Inflammatory macrophage treated with lipopolysaccharide for 1 hour (primary cell): ENCODE data around the gene SCN8A.

Experiments used
- DNase-seq, 2 donors: peaks; one replicate each; pipeline ENCODE4 v3.0.0-alpha.2; 2020 to 2022

SCN8A gene

DNA sequence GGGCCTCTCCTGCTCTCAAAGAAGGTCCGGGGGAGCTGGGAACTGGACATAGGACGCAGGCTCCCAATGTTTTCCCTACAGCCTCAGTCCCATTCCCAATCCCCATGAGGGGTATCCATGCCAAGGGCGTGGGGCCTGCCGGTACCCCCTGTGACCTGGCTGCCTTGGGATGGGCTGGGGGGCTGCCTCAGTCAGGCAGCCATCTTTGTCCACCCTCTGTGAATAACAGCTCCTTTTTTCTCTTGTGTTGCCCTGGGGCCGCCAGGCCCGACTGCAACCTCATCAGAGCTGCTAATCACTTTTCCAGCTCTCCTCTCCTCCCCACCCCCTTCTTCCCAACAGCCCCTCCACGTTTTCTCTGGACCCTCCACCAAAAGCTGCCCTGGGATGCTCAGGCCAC is 246.3 kb downstream of the SCN8A start:
- DNase-seq, result no peak

DNA sequence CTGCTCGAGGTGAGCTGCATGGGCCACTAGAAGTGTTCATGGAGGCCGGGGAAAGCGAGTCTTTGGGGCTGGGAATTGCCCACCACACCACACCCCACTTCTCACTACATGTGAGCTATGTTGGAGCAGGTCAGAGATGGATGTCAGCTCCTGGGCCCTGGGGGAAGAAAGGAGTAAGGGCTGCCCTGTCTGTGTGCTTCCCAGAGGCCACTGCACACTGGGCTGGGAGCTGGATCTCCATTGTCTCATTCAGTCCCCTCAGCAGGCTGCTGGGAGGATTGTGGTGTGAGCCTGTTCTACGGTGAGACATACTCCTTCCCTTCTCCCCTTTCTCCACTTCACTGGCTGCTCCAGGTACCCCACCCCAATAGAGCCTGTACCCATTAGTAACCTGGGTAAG is 247.0 kb downstream of the SCN8A start:
- no peak for DNase-seq

DNA sequence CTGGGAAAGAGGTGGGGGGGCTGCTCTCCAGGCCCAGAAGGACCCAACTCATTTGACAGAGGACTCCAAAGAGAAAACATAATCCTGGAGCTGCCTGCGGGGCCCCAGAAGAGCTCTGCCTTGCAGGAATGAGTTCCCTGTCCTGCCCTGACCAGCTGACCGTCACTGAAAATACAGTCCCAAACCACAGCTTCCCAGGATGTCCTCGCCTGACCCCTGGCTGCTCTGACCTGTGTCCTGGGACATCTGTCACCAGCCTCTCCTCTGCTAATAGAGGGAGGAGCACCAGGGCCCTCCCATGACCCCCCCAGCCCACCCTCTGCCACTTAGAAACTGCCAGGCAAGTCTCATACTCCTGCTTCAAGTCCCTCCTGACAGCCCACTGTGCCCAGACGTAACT is 247.7 kb downstream of the SCN8A start:
- DNase-seq, result no peak

DNA sequence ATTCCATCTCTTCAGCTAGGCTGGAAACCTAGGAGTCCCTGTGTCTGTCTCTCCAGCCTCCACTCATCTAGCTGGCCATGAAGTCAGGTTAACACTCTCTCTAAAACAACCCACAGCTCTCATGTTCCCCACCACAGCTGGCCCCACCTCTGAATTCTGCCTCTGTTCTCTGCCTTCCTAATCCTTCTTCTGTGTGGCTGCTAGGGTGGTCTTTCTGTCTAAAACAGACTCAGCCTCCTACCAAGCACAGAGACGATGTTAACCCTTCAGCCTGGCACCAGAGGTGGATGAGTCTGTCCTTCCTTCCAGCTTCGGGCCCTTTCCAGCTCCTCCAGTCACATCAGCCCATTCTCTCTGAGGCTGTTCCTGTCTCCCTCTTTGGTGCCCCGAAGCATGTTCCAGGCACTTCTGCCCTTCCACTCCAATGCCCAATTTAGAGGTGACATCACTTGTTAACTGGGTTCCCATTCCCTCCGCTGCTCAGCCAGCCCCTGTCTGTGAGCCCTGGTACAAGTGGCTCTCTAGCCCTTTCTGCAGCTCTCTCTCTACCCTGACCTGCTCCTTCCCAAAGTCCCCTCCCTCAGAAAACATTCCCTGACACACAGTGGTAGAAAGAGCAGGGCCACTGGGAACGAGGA is 248.4 kb downstream of the SCN8A start:
- DNase-seq, result no peak

DNA sequence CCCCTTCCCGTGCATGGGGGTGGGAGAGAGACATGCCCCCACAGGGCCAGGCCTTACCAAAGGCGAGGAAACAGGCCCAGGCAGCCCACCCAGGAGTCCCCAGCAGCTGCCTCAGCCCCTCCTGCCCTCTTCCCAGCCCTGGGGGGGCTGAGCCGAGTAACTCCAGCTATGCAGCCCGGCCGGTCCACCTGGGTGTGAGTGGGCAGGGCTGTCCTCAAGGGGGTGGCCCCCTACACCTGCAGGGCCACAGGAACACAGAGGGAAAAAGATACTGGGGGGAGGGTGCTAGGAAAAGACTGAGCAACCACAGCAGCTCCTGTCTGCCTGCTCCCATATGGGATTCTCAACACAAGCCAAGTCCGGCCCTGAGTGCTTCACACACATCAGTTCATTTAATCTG is 249.9 kb downstream of the SCN8A start:
- no peak for DNase-seq

DNA sequence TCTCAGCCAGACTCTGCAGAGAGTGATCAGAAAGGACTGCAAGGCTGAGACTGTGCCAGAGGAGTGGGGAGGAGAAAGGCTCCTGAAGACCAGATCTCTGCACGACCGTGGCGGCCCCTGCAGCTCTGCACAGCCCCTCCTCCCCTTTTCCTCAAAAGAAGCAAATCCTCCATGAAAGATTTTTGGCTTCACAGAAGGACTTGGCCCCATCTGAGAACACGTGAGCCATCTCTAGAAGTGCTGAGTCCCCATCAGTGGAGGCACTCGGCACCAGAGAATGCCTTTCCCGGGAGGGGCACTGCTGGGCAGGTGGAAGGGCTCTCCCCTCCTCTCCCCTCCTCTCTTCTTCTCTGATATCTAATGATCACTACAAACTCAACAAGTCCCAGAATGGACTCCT is 250.7 kb downstream of the SCN8A start:
- no peak for DNase-seq

DNA sequence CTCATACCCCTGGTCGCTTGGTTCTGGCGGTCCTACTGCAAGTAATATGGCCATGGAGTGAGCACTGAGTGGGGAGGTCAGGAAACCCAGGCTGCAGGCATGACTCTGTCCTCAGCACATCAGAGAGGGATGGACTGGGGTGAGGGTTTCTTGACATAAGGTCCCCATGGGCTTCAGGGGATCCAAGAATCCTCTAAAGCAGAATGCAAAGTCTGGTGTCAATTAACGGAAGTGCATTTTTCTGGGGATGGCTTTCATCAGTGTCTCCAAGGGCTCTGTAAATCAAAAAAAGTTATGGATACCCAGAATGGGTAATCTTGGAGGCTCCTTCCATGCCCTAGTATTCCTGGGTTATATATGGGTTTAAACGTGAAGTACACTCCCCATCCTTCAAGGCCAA is 253.8 kb downstream of the SCN8A start:
- DNase-seq, result no peak

DNA sequence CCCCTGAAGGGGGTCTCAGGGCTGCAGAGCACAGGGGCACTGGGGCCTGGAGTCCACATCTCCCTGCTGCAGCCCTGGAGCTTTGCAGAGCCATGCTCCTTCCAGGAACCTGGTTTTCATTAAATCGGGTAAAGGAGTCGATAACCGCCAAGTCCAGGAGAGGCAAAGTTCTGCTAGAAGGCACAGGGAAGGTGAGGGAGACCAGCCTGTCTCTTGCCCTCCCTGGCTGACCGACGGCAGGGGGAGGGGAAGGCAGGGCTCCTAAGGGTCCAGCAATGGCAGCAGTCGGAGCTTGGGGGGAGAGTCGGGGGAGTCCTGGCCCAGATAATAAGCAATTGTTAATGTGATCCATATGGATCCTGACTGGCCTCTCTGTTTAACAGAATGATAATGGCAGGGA is 254.4 kb downstream of the SCN8A start:
- DNase-seq, result no peak

DNA sequence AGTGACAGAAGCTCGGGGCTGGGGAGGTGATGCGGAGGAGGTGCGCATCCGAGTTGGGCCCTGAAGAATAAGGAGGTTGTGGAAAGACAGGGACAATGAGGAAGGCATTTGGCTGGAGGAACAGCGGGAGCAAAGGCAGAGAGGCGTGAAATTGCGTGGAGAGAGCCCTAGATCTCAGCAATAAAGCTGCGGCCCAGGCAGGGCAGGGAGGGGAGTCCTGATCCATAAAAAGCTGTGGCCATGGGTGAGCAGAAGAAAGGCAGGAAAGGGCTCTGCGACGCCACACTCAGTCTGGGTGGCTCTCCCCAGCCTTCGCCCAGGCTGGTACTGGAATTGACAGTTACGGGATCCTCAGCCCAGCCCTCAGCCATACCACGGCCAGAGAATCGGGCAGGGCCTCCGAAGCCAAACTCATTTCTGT is 255.2 kb downstream of the SCN8A start:
- no peak for DNase-seq

DNA sequence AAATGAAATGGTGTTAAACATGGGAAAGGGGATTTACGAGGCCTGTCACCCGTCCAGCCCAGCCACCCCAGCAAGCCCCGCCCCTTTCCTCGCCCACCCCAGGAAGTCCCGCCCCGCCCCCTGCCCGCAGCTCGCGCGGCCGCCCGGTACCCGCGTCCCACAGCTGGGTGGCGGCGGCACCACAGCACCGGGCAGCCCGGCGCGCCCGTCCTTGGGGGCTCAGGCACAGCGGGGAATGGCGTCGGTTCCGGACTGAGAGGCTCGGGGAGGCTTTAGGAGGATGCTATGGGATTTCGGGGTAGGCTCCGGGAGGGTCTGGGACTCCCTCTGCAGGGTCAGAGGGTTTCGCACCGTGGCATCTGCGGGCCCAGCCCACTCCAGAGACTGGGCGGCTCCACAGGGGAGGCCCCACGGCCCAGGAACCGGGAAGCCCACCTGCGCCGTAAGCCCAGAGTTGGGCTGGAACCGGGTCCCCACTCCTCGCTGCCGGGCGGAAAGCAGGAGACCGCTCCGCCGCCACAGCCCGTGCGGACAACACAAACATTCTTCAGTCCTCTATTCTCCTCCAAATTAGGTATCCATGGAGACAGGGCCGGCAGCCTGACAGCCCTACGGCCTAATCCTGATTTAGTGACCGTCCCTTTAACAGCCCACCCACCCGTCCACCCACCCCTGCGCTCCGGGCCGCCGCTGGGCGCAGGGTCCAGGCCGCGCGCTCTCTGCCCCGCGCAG is 256.0 kb downstream of the SCN8A start:
- peak; percentile 26 to 28 for DNase-seq

DNA sequence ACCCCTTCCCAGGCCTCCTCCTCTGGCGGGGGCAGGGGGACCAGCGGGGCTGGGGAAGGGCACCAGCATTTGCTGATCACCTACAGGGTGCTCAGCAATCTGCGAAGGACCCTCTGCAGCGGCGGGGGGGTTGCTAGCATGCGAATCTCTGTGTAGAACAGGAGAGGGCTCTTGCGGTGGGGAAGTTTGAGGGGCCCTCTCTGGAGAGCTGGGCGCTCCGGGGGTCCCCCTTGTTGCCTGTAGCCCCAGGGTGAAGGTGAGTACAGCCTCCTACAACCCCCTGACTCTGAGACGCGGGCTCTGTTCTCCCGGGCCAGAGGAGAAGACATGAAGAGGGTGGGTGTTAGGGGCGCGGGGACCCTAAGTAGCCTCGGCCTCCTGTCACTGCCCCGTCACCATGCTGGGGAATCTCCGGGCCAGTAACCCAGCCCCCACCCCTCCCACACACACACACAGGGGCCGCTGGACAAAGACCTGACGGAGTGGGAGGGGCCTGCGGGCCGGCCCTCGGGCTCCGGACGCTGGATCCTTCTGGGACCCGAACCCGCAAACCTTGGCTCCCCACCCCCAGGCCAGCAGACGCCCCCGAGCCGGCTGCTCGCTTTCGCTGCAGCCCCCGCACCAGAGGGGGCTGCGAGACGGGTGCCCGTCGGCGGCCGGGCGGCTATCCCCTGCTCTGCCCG is 256.8 kb downstream of the SCN8A start:
- DNase-seq, result peak in 1 of 2 donors; percentile 26

DNA sequence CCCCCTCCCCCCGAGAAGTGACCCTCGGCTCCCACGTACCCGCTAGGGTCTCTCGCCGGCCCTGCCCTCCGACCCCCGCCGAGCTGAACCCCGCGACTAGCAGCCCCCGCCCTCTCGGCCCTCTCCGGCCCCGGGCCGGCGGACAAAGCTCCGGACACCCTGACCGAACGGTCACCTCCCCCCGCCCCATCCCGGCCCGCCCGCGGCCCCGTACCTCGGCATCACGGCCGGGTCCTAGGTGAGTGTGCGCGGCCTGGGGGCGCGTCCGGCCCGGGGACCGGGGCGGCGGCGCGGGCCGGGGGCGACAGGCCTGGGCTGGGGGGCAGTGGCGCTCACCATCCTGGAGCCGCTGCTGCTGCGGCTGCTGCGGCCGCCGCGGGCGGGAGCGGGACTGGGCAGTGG is 257.3 kb downstream of the SCN8A start, which contains the start of gene FIGNL2:
Gene FIGNL2, minus strand, starts transcription at position 393 of the 402 bp plus-strand sequence. CDS start 26,305 bp downstream, outside the sequence.
- DNase-seq, result no peak

DNA sequence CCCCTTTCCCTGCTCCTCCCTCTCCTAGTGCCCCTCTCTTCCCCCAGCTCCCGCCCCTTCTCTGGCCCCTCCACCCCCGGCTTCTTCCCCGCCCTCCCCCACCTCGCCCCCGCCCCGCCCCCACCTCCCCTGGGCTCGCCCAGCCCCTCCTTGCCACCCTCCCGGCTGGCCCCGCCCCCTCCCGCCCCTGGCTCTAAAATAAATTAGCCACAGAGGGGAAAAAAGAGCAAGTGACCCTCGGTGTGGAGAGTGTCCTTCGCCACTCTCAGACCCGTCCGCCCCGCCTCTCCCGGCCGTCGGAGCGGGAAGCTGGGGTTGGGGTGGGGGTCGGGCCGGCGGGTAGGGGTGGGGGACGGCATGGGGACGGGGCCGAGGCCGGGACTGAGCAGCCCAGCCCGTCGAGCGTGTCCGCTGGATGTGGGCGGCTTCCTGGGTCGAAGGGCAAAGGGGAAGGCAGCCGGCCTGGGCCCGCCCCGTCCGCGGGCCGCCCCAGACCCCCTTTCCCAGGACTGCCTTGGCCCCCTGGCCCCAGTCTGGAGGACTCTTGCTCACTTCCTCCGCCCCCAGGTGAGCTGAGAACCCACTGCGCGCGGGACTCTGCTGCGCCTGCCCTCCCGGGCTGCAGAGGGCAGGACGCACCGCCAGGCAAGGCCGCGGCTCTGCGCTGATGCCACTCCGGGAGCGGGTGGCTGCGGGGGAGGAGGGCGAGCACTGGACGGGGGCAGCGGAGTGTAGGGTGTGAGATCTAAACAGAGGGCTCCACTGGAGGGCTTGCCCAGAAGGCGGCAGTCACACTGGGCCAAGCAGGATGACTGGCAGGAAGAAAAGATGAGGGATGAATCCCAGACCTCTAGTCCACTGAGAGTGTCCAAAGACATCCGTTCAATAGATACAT is 258.1 kb downstream of the SCN8A start:
- DNase-seq, result no peak

DNA sequence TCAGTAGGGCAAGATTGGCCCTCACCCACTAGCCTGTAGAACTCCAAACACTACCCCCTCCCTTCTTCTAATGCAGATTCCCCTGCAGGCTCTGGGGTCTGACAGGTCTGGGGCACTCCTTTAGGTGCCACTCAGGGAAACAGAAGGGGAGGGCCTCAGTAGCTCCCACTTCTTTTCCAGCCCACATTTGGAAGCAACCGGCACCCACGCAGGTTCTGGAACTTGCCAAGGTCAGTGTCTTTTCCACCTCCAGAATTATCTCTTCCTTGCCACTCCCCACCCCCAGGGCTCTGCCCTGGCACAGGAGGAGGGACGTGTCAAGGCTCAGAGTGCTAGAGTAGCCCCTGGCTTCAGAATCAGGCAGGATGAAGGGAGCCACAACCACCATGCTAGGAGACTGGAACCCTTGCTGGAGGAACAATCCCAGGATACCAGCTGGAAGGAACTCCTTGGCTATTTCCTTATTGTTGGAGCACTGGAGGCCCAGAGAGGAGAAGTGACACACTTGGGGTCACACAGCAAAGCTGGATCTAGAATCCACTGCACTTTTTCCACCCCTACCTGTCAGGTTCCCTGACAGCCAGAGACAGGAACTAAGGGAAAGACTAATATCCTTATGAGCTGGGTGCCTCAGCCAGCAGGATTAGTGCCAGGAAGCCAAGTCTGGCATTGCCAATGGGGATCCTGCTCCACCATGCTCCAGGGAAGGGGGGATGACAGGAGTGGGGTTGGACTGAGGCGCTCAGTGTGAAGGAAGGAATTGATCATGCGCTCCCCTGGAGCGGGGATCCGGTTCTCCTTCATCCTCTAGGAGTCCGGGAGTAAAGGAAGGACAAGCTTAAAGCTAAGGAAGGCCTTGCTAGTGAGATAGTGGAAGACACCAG is 259.3 kb downstream of the SCN8A start:
- DNase-seq, result no peak

DNA sequence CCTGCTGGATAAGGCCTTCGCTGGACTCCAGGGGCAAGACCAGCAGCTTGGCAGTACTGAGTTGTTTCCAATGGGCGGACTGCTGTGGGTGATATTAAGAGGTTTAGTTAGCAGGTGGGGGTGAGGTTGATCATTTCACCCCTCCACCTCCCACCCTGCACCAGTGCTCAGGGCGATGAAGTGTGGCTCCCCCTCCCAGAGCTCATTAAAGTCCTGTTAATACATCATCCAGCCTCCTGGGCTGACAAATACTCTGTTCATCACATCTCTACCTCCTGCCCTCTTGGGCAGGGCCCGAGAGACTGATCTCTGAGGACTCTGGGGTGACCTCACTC is 259.9 kb downstream of the SCN8A start:
- no peak for DNase-seq

DNA sequence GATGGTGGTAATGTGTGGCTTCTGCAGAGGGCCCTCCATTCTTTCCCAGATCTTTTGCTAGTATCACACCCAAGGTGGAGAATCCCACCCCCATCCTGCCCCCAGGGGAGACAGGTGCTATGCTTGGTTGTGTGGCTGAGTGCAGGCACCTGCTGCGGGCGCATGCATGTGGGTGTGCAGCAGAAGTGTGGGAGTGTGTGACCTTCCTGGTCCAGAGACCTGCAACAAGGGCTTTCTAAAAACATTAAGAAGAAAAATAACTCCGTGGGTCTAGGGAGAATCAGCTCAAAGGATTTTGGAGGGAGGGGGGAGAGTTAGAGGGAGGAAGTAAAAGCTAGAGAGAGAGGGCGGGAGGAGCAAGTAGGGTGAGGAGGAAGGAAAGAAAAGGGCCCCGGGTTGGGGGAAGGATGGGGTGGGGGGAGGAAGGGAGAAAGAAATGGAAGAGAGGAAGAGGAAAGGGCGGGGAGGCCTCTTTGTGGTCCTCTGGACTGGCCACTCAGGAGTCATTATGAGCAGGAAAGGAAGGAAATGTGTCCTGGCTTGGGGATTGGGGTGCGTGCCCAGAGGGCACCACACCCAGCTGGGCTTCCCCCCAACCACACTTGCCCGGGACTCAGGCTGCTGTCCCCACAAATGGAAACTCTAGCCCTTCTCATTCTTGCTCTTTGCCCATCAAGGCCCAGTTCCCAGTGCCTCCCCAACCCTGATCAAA is 260.5 kb downstream of the SCN8A start:
- peak in 1 of 2 donors; percentile 31 for DNase-seq

DNA sequence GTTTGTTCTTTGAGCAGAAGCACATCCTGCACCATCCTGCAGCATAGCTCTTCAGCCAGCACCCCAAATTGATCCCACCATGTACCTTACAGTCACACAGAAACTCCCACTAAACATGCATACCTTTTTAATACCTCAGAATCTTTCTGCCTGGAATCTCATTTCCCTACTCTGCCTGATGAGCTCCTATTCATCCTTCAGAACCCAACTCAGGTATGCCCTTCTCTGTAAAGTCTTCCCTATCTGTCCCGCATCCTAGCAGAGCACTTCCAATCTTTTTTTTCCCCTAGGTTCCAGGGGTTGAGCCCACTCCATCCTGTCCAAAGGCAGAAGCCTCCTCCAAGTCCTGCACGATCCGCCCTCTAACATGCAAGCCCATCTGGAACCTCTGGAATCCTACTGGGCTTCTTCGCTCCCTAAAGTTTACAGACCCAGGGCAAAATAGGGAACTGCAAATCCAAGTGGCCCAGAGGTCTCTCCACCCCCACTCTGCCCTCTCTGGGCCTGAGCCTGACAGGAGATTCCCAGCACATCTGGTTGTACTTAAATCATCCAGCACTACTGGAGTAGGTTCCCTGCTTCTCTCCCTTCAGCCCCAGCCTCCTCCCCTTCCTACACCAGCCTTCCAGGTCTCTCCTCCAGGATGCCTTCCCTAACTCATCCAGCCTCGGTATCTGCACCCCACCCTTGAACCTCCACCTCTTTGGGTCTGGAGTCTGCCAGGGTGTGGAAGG is 261.5 kb downstream of the SCN8A start:
- no peak for DNase-seq

DNA sequence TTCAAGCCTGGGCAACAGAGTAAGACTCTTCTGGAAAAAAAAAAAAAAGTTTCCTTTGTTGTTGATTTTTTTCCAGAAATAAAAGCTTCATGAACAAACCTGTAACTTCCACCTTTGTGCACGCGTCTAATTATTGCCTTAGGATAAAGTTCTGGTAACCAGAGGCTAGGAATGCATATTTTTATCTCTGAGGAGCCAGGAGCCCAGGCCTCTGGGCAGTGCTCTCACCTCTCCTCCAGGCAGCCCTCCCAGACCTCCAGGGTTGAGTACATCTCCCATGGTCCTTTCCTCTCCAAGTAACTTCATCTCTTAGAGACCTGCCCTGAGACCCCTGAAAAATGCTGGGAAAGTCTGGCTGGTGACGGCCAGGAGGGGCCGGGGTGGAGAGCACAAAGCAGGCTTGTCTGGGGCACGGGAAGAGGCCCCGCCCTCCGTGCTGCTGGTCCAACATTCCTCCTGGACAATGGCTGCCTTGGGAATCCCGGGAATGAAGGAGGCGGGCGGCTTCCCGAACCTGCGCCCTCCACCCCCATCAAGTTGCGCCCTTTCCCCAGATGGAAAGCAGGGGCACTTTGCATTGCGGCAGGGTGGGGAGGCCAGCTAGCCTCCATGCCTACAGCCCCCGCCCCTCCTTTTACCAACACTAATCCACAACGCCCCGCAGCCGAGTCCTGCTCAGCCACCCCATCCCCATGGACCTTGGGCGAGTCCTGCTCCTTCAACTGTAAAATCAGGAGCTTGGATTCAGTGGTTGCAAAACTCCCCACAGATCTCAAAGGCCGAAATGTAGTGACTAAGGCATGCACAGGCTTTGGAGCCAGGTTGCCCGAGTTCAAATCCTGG is 264.8 kb downstream of the SCN8A start:
- no peak for DNase-seq

DNA sequence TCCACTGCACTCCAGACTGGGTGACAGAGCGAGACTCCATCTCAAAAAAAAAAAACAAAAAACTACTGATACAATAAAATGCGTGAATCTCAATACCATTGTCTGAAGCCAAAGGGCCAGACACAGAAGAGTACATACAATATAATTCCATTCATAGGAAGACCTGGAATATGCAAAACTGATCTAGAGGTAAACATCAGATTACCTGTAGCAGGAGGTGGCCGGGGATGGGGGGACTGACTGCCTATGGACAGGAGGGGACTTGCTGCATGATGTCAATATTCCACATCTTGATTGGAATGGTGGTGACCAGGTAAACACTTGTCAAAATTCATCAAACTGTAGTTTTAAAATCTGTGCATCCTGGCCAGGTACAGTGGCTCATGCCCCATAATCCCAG is 270.0 kb downstream of the SCN8A start:
- no peak for DNase-seq
